NCI-H1105 treated with DMSO at 0.1 percent for 48 hours (cell line): ENCODE results near the gene ABR.
"Not testable (repeated sequence)": the region's sequence is repeated elsewhere in the genome, so short reads cannot be mapped to it uniquely, and the experiment has no call there.

Experiments used
- DNase-seq: peaks from one replicate; lab custom pipeline; 2025; lab: John Stamatoyannopoulos, UW

ABR gene

GRCh38 chr17:1173432-1174262 is 6.1 kb downstream of the ABR start:
- DNase-seq, result no peak

- DNase-seq, result no peak
Measured at GRCh38 chr17:1171953-1172352, 7.8 kb downstream of the ABR start.

GRCh38 chr17:1170739-1171138 is 9.0 kb downstream of the ABR start:
- DNase-seq, result no peak

GRCh38 chr17:1169929-1170312 is 9.9 kb downstream of the ABR start:
- no peak for DNase-seq

GRCh38 chr17:1169221-1169928 is 10.4 kb downstream of the ABR start:
- DNase-seq, result no peak

GRCh38 chr17:1168533-1169220 is 11.1 kb downstream of the ABR start:
- DNase-seq, result no peak

GRCh38 chr17:1166276-1166675 is 13.5 kb downstream of the ABR start:
- no peak for DNase-seq

- no peak for DNase-seq
Measured at GRCh38 chr17:1165836-1166235, 13.9 kb downstream of the ABR start.

- DNase-seq, result no peak
Measured at GRCh38 chr17:1164935-1165556, 14.7 kb downstream of the ABR start.

- DNase-seq, result no peak
Measured at GRCh38 chr17:1162116-1162855, 17.5 kb downstream of the ABR start.

- no peak for DNase-seq
Measured at GRCh38 chr17:1160591-1161390, 19.0 kb downstream of the ABR start.

GRCh38 chr17:1159431-1160180 is 20.2 kb downstream of the ABR start:
- DNase-seq, result no peak

GRCh38 chr17:1158879-1159278 is 20.9 kb downstream of the ABR start:
- no peak for DNase-seq

- no peak for DNase-seq
Measured at GRCh38 chr17:1156864-1157263, 22.9 kb downstream of the ABR start.

GRCh38 chr17:1154704-1155103 is 25.1 kb downstream of the ABR start:
- DNase-seq, result no peak

- DNase-seq, result peak; percentile 64
Measured at GRCh38 chr17:1153795-1154546, 25.8 kb downstream of the ABR start.

GRCh38 chr17:1152582-1152981 is 27.2 kb downstream of the ABR start:
- not testable (repeated sequence) for DNase-seq

GRCh38 chr17:1150863-1151600 is 28.7 kb downstream of the ABR start:
- no peak for DNase-seq

- DNase-seq, result no peak
Measured at GRCh38 chr17:1149869-1150268, 29.9 kb downstream of the ABR start.
